Lower leg skin (tissue), 4 donors: Measurements from ENCODE around the gene TRIM4. TPM values are rescaled to one million over a fixed set of nuclear protein-coding genes. Genes with fewer than 3 reads are reported as not detected.
A peak's percentile ranks its signal among the peaks of the same experiment; 100 is the strongest.

Source experiments
- DNase-seq, 2 donors: peaks; one replicate each; pipeline ENCODE4 v3.0.0-alpha.2; 2019; ENCODE audit warnings: low spot score in 2 of 2
- H3K4me3 ChIP-seq: fragments of 200-600 bp; sonication (generic); 2 replicates; pipeline ENCODE4 v1.5.1; 2017; ENCODE audit warnings: mild to moderate bottlenecking, low read depth; ENCODE audit not compliant: poor library complexity, severe bottlenecking
- POLR2A ChIP-seq, 2 donors: fragments of 450-650 bp; IDR thresholded peaks; one replicate each; pipeline ENCODE4 v1.6.1; 2016 to 2017; ENCODE audit warnings: antibody characterized with exemption in 2 of 2, mild to moderate bottlenecking in 1 of 2, moderate library complexity in 1 of 2
- whole genome bisulfite sequencing, 2 donors: methylation state at CpG; one replicate each; pipeline ENCODE4 v1.1.5; 2018; 5-methylcytosine and 5-hydroxymethylcytosine counted together
- intact Hi-C: fragments of 100-400 bp; cut with DNase I; formaldehyde crosslinking; loops from one replicate; pipeline ENCODE4 v1.15.0; 2023; ENCODE audit warnings: low total_unique reads
- total RNA-seq, 4 donors: library from RNA; depleted of rRNA; stranded (reverse); fragments of >200 nt; gene quantifications; one replicate each; pipeline ENCODE4 v1.1.0, GENCODE V29; 2016
- TF ChIP-seq, protein P1 (sequence below), 3 donors: fragments of 450-650 bp; IDR thresholded peaks; one replicate each; pipeline ENCODE4 v1.5.1; 2016; ENCODE audit warnings: antibody characterized with exemption in 3 of 3, mild to moderate bottlenecking in 3 of 3, moderate library complexity in 2 of 3

Gene TRIM4
- total RNA-seq, 4 donors from 2014 or later, result 48.4 to 60.0 (median 57.9) TPM

DNA sequence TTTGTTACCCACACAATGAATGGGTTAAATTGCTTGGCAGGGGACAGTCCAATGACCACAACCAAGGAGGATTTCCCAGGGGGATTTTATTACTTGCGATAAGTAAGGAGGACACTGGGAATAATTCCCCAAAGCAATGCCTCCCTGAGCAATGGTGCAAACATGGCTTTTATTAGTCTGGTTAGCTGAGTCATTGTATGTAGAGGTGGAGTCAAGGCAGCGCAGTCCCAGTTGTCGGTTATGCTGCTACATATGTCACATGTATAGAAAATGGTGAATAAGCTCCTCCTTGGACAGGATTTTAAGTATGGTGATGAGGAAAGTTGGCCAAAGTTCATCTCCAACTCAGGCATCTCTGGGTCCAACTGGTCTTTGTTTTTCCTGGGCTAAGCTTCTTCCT, 3.9 kb upstream of the TRIM4 start:
- intact Hi-C loops, result no loop called here
- H3K4me3 ChIP-seq, result no peak overlapping the region
- DNase-seq, result no peak
- TF ChIP-seq POLR2A (IDR thresholded peaks at IDR 0.05), result no peak
- TF ChIP-seq, protein P1, sequence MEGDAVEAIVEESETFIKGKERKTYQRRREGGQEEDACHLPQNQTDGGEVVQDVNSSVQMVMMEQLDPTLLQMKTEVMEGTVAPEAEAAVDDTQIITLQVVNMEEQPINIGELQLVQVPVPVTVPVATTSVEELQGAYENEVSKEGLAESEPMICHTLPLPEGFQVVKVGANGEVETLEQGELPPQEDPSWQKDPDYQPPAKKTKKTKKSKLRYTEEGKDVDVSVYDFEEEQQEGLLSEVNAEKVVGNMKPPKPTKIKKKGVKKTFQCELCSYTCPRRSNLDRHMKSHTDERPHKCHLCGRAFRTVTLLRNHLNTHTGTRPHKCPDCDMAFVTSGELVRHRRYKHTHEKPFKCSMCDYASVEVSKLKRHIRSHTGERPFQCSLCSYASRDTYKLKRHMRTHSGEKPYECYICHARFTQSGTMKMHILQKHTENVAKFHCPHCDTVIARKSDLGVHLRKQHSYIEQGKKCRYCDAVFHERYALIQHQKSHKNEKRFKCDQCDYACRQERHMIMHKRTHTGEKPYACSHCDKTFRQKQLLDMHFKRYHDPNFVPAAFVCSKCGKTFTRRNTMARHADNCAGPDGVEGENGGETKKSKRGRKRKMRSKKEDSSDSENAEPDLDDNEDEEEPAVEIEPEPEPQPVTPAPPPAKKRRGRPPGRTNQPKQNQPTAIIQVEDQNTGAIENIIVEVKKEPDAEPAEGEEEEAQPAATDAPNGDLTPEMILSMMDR (IDR thresholded peaks at IDR 0.05), result no peak
- WGBS, 2 donors, result 88 to 91% methylated on average over 3 of the region's 3 CpGs

DNA sequence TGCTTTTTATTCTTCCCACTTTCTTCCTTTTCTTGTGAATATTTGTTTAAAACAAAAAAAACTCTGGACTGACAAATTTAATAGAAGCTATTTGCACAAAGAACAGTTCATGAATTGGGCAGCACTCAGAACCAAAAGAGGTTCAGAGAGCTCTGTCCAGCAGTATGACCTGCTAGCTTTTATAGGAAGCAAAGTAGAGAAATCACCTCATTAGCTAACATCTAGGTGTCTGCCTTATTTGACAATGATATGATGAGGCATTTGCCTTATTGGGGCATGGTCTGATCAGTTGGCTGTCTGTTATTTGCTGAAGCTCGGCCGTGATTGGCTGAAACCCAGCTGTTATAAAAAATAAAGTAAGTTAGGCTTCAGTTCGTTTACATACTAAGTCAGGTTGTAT, 819 bp upstream of the TRIM4 start:
- H3K4me3 ChIP-seq, result no peak overlapping the region
- WGBS, 2 donors, result 59 to 87% methylated on average over 3 of the region's 3 CpGs
- TF ChIP-seq, protein P1 (IDR thresholded peaks at IDR 0.05), result no peak
- TF ChIP-seq POLR2A (IDR thresholded peaks at IDR 0.05), result no peak
- intact Hi-C loops, result no loop called here
- no peak for DNase-seq

DNA sequence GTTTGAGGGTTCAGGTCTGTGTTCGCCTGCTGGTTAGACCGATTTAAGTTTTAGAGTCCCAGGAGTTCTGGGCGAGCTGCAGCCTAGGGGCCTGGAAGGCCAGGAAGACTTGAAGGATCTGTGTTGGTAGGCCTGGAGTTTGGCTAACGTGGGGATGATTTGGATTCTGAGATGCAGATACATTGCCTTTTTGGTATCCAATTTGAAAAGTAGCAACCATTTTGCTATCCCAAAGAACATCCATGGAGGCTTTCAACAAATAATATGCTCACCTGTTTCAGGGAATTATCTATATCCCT, 433 bp upstream of the TRIM4 start:
- no peak for TF ChIP-seq POLR2A (IDR thresholded peaks at IDR 0.05)
- TF ChIP-seq, protein P1 (IDR thresholded peaks at IDR 0.05), result no peak
- 24 to 48% methylated on average over 4 of the region's 4 CpGs for WGBS, 2 donors
- no peak for DNase-seq
- intact Hi-C loops, result no loop called here
- peak overlapping the region; percentile 81 for H3K4me3 ChIP-seq

DNA sequence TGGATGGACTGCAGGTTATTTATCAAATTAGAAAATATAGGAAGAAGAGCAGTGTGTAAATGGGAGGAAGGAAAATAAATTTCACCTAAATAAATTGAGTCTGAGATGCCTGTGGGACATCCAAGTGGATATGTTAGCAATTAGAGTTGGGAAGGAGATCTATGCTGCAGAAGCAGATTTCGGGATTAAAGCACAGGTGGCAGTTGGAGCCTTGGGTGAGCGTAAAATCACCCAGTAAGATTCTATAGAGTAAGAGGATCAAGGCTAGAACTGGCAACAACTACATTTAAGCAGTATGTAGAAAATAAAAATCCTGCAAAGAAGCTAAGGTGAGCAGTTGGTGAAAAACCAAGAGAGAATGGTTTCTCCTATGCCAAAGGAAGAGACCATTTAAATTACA, 8.4 kb downstream of the TRIM4 start:
- TF ChIP-seq, protein P1 (IDR thresholded peaks at IDR 0.05), result no peak
- TF ChIP-seq POLR2A (IDR thresholded peaks at IDR 0.05), result no peak
- no peak for DNase-seq
- intact Hi-C loops, result no loop called here
- 89 to 94% methylated on average over 2 of the region's 2 CpGs for WGBS, 2 donors
- no peak overlapping the region for H3K4me3 ChIP-seq

DNA sequence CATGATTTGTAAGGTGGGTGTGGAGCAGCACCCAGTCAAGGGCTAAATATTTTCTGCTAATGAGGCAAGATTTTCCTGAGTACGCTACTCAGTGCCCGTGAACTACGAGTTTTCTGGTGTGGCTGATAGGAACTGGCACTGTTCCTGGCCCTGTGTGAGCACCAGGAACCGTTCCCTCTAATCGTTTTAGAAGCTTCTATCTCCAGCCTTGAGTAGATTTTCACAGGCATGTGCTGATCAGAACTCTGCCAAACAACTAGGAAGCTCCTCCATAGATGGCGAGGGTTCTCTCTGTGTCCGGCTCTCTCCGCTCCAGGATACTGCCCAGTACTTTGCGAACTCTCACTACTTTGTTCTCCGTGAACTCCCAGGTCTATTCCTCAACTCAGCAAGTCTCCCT, 17.7 kb downstream of the TRIM4 start:
- intact Hi-C loops, result no loop called here
- 94 to 95% methylated on average over 10 of the region's 10 CpGs for WGBS, 2 donors
- no peak for TF ChIP-seq POLR2A (IDR thresholded peaks at IDR 0.05)
- TF ChIP-seq, protein P1 (IDR thresholded peaks at IDR 0.05), result no peak
- no peak overlapping the region for H3K4me3 ChIP-seq
- DNase-seq, result no peak

DNA sequence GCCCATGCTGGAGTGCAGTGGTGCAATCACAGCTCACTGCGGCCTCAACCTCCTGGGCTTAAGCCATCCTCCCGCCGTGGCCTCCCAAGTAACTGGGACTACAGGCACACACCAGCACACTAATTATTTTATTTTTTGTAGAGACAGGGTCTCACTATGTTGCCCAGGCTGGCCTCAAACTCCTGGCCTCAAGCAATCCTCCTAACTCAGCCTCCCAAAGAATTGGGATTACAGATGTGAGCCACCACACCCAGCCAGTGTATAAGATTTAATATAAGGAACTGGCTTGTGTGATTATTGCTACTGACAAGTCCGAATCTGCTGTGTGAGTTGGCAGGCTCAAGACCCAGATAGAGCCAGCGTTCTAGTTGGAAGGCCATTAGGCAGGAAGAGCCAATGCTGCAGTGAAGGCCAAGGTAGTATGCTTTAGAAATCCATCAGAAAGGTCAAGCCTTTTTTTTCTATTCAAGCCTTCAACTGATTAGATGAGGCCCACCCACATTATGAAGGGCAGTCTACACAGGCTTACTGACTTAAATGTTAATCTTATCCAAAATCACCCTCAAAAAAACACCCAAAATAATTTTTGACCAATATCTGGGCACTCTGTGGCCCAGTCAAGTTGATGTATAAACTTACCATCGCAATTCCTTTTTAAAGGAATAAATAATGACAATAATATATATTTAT, 19.4 kb downstream of the TRIM4 start:
- intact Hi-C loops, result no loop called here
- TF ChIP-seq POLR2A (IDR thresholded peaks at IDR 0.05), result no peak
- TF ChIP-seq, protein P1 (IDR thresholded peaks at IDR 0.05), result no peak
- 91% methylated on average over 6 of the region's 6 CpGs for WGBS, 2 donors
- DNase-seq, result no peak
- H3K4me3 ChIP-seq, result no peak overlapping the region
